Uterus (tissue), 2 donors: Measurements from ENCODE around the gene ZHX3.

ENCODE experiments used
- POLR2A ChIP-seq, 2 donors: fragments of 450-650 bp; IDR thresholded peaks; one replicate each; pipeline ENCODE4 v1.6.1; 2016; ENCODE audit warnings: antibody characterized with exemption in 2 of 2, mild to moderate bottlenecking in 1 of 2, moderate library complexity in 1 of 2
- TF ChIP-seq, protein P1 (sequence below), 4 experiments: fragments of 200-600 bp in 2 of 4; fragments of 450-650 bp in 2 of 4; sonication (generic) in 2 of 4; IDR thresholded peaks; one replicate each; pipeline ENCODE4 v1.5.1; 2016 to 2019; ENCODE audit warnings: antibody characterized with exemption in 4 of 4, mild to moderate bottlenecking in 2 of 4, moderate library complexity in 1 of 4

DNA sequence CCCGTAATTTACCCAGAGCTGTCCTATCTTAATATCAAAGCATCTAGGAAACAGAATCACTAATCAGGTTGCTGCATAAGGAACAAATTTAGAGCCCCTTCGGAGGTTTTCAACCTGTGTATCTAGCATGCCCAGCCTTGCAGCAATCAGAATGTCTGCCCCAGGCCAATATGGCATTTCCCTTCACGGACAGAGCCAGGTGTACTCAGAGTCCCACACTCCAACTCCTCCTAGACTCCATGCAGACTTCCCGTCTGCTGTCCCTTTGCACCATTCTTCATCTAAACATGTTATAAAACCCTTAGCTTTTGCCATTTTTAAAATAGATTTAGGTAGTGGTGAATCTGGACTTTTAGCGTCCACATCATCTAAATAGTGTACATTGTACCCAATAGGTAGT is 61.0 kb downstream of the ZHX3 start:
- TF ChIP-seq, protein P1, sequence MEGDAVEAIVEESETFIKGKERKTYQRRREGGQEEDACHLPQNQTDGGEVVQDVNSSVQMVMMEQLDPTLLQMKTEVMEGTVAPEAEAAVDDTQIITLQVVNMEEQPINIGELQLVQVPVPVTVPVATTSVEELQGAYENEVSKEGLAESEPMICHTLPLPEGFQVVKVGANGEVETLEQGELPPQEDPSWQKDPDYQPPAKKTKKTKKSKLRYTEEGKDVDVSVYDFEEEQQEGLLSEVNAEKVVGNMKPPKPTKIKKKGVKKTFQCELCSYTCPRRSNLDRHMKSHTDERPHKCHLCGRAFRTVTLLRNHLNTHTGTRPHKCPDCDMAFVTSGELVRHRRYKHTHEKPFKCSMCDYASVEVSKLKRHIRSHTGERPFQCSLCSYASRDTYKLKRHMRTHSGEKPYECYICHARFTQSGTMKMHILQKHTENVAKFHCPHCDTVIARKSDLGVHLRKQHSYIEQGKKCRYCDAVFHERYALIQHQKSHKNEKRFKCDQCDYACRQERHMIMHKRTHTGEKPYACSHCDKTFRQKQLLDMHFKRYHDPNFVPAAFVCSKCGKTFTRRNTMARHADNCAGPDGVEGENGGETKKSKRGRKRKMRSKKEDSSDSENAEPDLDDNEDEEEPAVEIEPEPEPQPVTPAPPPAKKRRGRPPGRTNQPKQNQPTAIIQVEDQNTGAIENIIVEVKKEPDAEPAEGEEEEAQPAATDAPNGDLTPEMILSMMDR (IDR thresholded peaks at IDR 0.05): no peak
- no peak for TF ChIP-seq POLR2A (IDR thresholded peaks at IDR 0.05)
